HG02642 (cell line): ENCODE results near the gene TIAM1.

Experiments
- ATAC-seq: cut with Tn5 transposase; IDR thresholded peaks from one replicate; pipeline ENCODE4 v1.9.1; 2021; ENCODE audit warnings: mild to moderate bottlenecking; ENCODE audit not compliant: unreplicated experiment, poor library complexity

Gene TIAM1

GRCh38 chr21:31107871-31108270 lies 236.2 kb downstream of the TIAM1 start:
- ATAC-seq = no peak

- no peak for ATAC-seq
These were observed 236.8 kb downstream of the TIAM1 start for GRCh38 chr21:31107176-31107785.

- ATAC-seq = no peak
These were observed 240.3 kb downstream of the TIAM1 start for GRCh38 chr21:31103571-31104265.

GRCh38 chr21:31103163-31103562 lies 240.9 kb downstream of the TIAM1 start:
- no peak for ATAC-seq

GRCh38 chr21:31099122-31099521 lies 244.9 kb downstream of the TIAM1 start:
- no peak for ATAC-seq

GRCh38 chr21:31098576-31099005 lies 245.5 kb downstream of the TIAM1 start:
- peak; percentile 78 for ATAC-seq

- no peak for ATAC-seq
These were observed 251.0 kb downstream of the TIAM1 start for GRCh38 chr21:31092832-31093625.

- ATAC-seq = no peak
These were observed 253.7 kb downstream of the TIAM1 start for GRCh38 chr21:31090376-31090775.

- no peak for ATAC-seq
These were observed 255.6 kb downstream of the TIAM1 start for GRCh38 chr21:31088474-31088751.

- ATAC-seq = no peak
These were observed 256.2 kb downstream of the TIAM1 start for GRCh38 chr21:31087639-31088473.

- no peak for ATAC-seq
These were observed 259.4 kb downstream of the TIAM1 start for GRCh38 chr21:31084689-31085088.

GRCh38 chr21:31078796-31079195 lies 265.3 kb downstream of the TIAM1 start:
- peak; percentile 76 for ATAC-seq

- peak; percentile 45 for ATAC-seq
These were observed 265.8 kb downstream of the TIAM1 start for GRCh38 chr21:31078216-31078615.

GRCh38 chr21:31075848-31076247 lies 268.2 kb downstream of the TIAM1 start:
- no peak for ATAC-seq

GRCh38 chr21:31072533-31072932 lies 271.5 kb downstream of the TIAM1 start:
- ATAC-seq = no peak
